HUES48 (cell line): ENCODE data around the gene BICC1.

ENCODE experiments used
- H3K27ac ChIP-seq: one replicate; pipeline ENCODE4 v1.7.0; 2013; ENCODE audit warnings: low read depth, low read length, inconsistent platforms
- H3K27me3 ChIP-seq: 2 replicates; pipeline ENCODE4 v1.6.1; 2013; ENCODE audit warnings: mild to moderate bottlenecking, low read length; ENCODE audit not compliant: control insufficient read depth, insufficient read depth
- H3K36me3 ChIP-seq: 2 replicates; pipeline ENCODE4 v1.6.1; 2013; ENCODE audit warnings: low read length; ENCODE audit not compliant: control insufficient read depth, insufficient read depth
- H3K4me1 ChIP-seq: 2 replicates; pipeline ENCODE4 v1.6.1; 2013; ENCODE audit warnings: mild to moderate bottlenecking, low read length; ENCODE audit not compliant: control insufficient read depth, insufficient read depth
- H3K4me3 ChIP-seq: 2 replicates; pipeline ENCODE4 v1.5.1; 2013; ENCODE audit warnings: mild to moderate bottlenecking, low read depth, low read length
- H3K9ac ChIP-seq: 2 replicates; pipeline ENCODE4 v1.6.1; 2013; ENCODE audit warnings: mild to moderate bottlenecking, low read depth, low read length, moderate library complexity
- H3K9me3 ChIP-seq: 2 replicates; pipeline ENCODE4 v1.6.1; 2013; ENCODE audit warnings: low read length; ENCODE audit not compliant: control insufficient read depth, insufficient read depth

BICC1 gene

GRCh38 chr10:58727633-58728032 is 215.0 kb downstream of the BICC1 start:
- Histone ChIP-seq H3K9ac (no peak overlapping the region), H3K27me3 (no peaks in the 10 kb centered on the region), H3K9me3 (peaks cover 14% of the 10 kb centered on the region), H3K4me1 (no peaks in the 10 kb centered on the region), H3K27ac (no peak overlapping the region), H3K4me3 (no peak overlapping the region), H3K36me3 (no peaks in the 10 kb centered on the region)

GRCh38 chr10:58731276-58731675 is 218.6 kb downstream of the BICC1 start:
- Histone ChIP-seq H3K27me3 (no peaks in the 10 kb centered on the region), H3K4me1 (no peaks in the 10 kb centered on the region), H3K36me3 (no peaks in the 10 kb centered on the region)

GRCh38 chr10:58733436-58733835 is 220.8 kb downstream of the BICC1 start:
- Histone ChIP-seq H3K9me3 (peaks cover 14% of the 10 kb centered on the region), H3K36me3 (no peaks in the 10 kb centered on the region), H3K4me3 (no peak overlapping the region), H3K4me1 (no peaks in the 10 kb centered on the region), H3K27me3 (no peaks in the 10 kb centered on the region), H3K27ac (no peak overlapping the region), H3K9ac (no peak overlapping the region)

More at GRCh38 chr10:58731276-58731675, 218.6 kb downstream of the BICC1 start:
- Histone ChIP-seq H3K9me3 (peaks cover 14% of the 10 kb centered on the region), H3K27ac (no peak overlapping the region), H3K9ac (no peak overlapping the region), H3K4me3 (no peak overlapping the region)

- Histone ChIP-seq H3K9me3 (peaks cover 14% of the 10 kb centered on the region), H3K36me3 (no peaks in the 10 kb centered on the region), H3K4me1 (no peaks in the 10 kb centered on the region), H3K27ac (no peak overlapping the region), H3K9ac (no peak overlapping the region), H3K4me3 (no peak overlapping the region), H3K27me3 (no peaks in the 10 kb centered on the region)
Observed at GRCh38 chr10:58734116-58734515, 221.4 kb downstream of the BICC1 start.

- Histone ChIP-seq H3K27me3 (no peaks in the 10 kb centered on the region), H3K4me3 (no peak overlapping the region), H3K27ac (no peak overlapping the region)
Observed at GRCh38 chr10:58734664-58735063, 222.0 kb downstream of the BICC1 start.

GRCh38 chr10:58735087-58735486 is 222.4 kb downstream of the BICC1 start:
- Histone ChIP-seq H3K9ac (no peak overlapping the region), H3K36me3 (no peaks in the 10 kb centered on the region), H3K4me1 (no peaks in the 10 kb centered on the region), H3K27ac (no peak overlapping the region), H3K4me3 (no peak overlapping the region), H3K27me3 (no peaks in the 10 kb centered on the region), H3K9me3 (peaks cover 14% of the 10 kb centered on the region)

More at GRCh38 chr10:58734664-58735063, 222.0 kb downstream of the BICC1 start:
- Histone ChIP-seq H3K36me3 (no peaks in the 10 kb centered on the region), H3K9me3 (peaks cover 14% of the 10 kb centered on the region), H3K9ac (no peak overlapping the region), H3K4me1 (no peaks in the 10 kb centered on the region)

GRCh38 chr10:58740620-58741369 is 228.1 kb downstream of the BICC1 start:
- no peaks in the 10 kb centered on the region for H3K36me3 ChIP-seq
- no peak overlapping the region for H3K4me3 ChIP-seq
- H3K4me1 ChIP-seq = no peaks in the 10 kb centered on the region
- H3K27ac ChIP-seq = no peak overlapping the region
- no peaks in the 10 kb centered on the region for H3K27me3 ChIP-seq
- no peaks in the 10 kb centered on the region for H3K9me3 ChIP-seq
- no peak overlapping the region for H3K9ac ChIP-seq

- Histone ChIP-seq H3K4me1 (peaks cover 7% of the 10 kb centered on the region), H3K27me3 (no peaks in the 10 kb centered on the region), H3K36me3 (no peaks in the 10 kb centered on the region), H3K27ac (no peak overlapping the region), H3K9ac (no peak overlapping the region), H3K9me3 (no peaks in the 10 kb centered on the region), H3K4me3 (no peak overlapping the region)
Observed at GRCh38 chr10:58741673-58742072, 229.0 kb downstream of the BICC1 start.

- Histone ChIP-seq H3K27ac (no peak overlapping the region), H3K9ac (no peak overlapping the region), H3K4me1 (peaks cover 12% of the 10 kb centered on the region), H3K9me3 (no peaks in the 10 kb centered on the region), H3K27me3 (no peaks in the 10 kb centered on the region), H3K4me3 (no peak overlapping the region), H3K36me3 (no peaks in the 10 kb centered on the region)
Observed at GRCh38 chr10:58742141-58742540, 229.5 kb downstream of the BICC1 start.

- H3K4me3 ChIP-seq = no peak overlapping the region
- H3K27ac ChIP-seq = no peak overlapping the region
- no peaks in the 10 kb centered on the region for H3K27me3 ChIP-seq
- no peaks in the 10 kb centered on the region for H3K9me3 ChIP-seq
- no peak overlapping the region for H3K9ac ChIP-seq
- H3K4me1 ChIP-seq = peaks cover 12% of the 10 kb centered on the region
- no peaks in the 10 kb centered on the region for H3K36me3 ChIP-seq
Observed at GRCh38 chr10:58743466-58744115, 230.9 kb downstream of the BICC1 start.

GRCh38 chr10:58746474-58747185 is 234.0 kb downstream of the BICC1 start:
- H3K4me1 ChIP-seq = peaks cover 12% of the 10 kb centered on the region
- H3K27ac ChIP-seq = peak overlapping the region; percentile 37
- H3K27me3 ChIP-seq = no peaks in the 10 kb centered on the region
- H3K4me3 ChIP-seq = no peak overlapping the region
- H3K36me3 ChIP-seq = no peaks in the 10 kb centered on the region
- H3K9me3 ChIP-seq = no peaks in the 10 kb centered on the region
- H3K9ac ChIP-seq = no peak overlapping the region
